ENCODE results near the gene PDCD5. TPM values are rescaled to one million over a fixed set of nuclear protein-coding genes. Genes with fewer than 3 reads are reported as not detected.
"Not testable (repeated sequence)": the region's sequence is repeated elsewhere in the genome, so short reads cannot be mapped to it uniquely, and the experiment has no call there.

The PDCD5 gene
- total RNA-seq, 1 experiment from 2014 or later = 73.7 TPM

DNA sequence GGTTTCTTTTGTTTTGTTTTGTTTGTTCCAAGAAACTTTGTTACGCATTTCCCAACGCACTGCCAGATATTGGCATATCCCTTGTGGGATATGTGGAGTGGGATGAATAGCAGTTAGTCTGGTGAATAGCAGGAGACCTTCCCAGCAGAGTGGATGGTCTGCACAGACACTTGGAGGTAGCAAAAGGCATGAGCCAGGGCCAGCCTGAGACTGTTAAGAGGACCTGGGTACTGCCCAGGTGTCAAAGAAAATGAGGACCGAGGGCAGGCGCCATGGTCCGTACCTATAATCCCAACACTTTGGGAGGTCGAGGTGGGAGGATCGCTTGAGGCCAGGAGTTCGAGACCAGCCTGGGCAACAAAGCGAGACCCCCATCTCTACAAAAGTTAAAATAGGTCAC, 13.5 kb upstream of the PDCD5 start:
- no peak for DNase-seq
- H3K36me3 ChIP-seq (replicated peaks; ENCODE audit: control insufficient read depth, insufficient read depth, low read length) = no peaks in the 10 kb centered on the region
- no peak overlapping the region for H3K4me3 ChIP-seq (ENCODE audit: insufficient read depth, low read depth, low read length)
- H3K27me3 ChIP-seq (ENCODE audit: control insufficient read depth, insufficient read depth, low read length) = no peaks in the 10 kb centered on the region

- DNase-seq = peak; percentile 71
- Histone ChIP-seq H3K4me3 (ENCODE audit: insufficient read depth, low read depth, low read length) (no peak overlapping the region), H3K27me3 (ENCODE audit: control insufficient read depth, insufficient read depth, low read length) (no peaks in the 10 kb centered on the region), H3K36me3 (replicated peaks; ENCODE audit: control insufficient read depth, insufficient read depth, low read length) (no peaks in the 10 kb centered on the region)
Measured at GRCh38 chr19:32570081-32570785, 10.8 kb upstream of the PDCD5 start.

- DNase-seq; H3K36me3 ChIP-seq (replicated peaks; ENCODE audit: control insufficient read depth, insufficient read depth, low read length); H3K4me3 ChIP-seq (ENCODE audit: insufficient read depth, low read depth, low read length); H3K27me3 ChIP-seq (ENCODE audit: control insufficient read depth, insufficient read depth, low read length): not testable (repeated sequence)
Measured at GRCh38 chr19:32571471-32572075, 9.4 kb upstream of the PDCD5 start.

- H3K4me3 ChIP-seq (ENCODE audit: insufficient read depth, low read depth, low read length); H3K27me3 ChIP-seq (ENCODE audit: control insufficient read depth, insufficient read depth, low read length); H3K36me3 ChIP-seq (replicated peaks; ENCODE audit: control insufficient read depth, insufficient read depth, low read length); DNase-seq: not testable (repeated sequence)
Measured at GRCh38 chr19:32572700-32573491, 8.1 kb upstream of the PDCD5 start.

GRCh38 chr19:32573492-32573794, 7.5 kb upstream of the PDCD5 start:
- Histone ChIP-seq H3K27me3 (ENCODE audit: control insufficient read depth, insufficient read depth, low read length) (no peaks in the 10 kb centered on the region), H3K4me3 (ENCODE audit: insufficient read depth, low read depth, low read length) (no peak overlapping the region), H3K36me3 (replicated peaks; ENCODE audit: control insufficient read depth, insufficient read depth, low read length) (no peaks in the 10 kb centered on the region)
- no peak for DNase-seq

GRCh38 chr19:32576790-32577189, 4.2 kb upstream of the PDCD5 start:
- H3K36me3 ChIP-seq (replicated peaks; ENCODE audit: control insufficient read depth, insufficient read depth, low read length) = no peaks in the 10 kb centered on the region
- no peak overlapping the region for H3K4me3 ChIP-seq (ENCODE audit: insufficient read depth, low read depth, low read length)
- H3K27me3 ChIP-seq (ENCODE audit: control insufficient read depth, insufficient read depth, low read length) = peaks cover 2% of the 10 kb centered on the region
- DNase-seq = no peak

GRCh38 chr19:32580353-32580900, 563 bp upstream of the PDCD5 start:
- DNase-seq = no peak
- peak overlapping the region; percentile 92 for H3K4me3 ChIP-seq (ENCODE audit: insufficient read depth, low read depth, low read length)
- H3K27me3 ChIP-seq (ENCODE audit: control insufficient read depth, insufficient read depth, low read length) = peaks cover 2% of the 10 kb centered on the region
- peaks cover 5% of the 10 kb centered on the region for H3K36me3 ChIP-seq (replicated peaks; ENCODE audit: control insufficient read depth, insufficient read depth, low read length)

- DNase-seq = peak; percentile 63
- Histone ChIP-seq H3K4me3 (ENCODE audit: insufficient read depth, low read depth, low read length) (peak overlapping the region; percentile 92), H3K36me3 (replicated peaks; ENCODE audit: control insufficient read depth, insufficient read depth, low read length) (peaks cover 15% of the 10 kb centered on the region), H3K27me3 (ENCODE audit: control insufficient read depth, insufficient read depth, low read length) (peaks cover 2% of the 10 kb centered on the region)
Measured at GRCh38 chr19:32581705-32582179, 752 bp downstream of the PDCD5 start.

DNA sequence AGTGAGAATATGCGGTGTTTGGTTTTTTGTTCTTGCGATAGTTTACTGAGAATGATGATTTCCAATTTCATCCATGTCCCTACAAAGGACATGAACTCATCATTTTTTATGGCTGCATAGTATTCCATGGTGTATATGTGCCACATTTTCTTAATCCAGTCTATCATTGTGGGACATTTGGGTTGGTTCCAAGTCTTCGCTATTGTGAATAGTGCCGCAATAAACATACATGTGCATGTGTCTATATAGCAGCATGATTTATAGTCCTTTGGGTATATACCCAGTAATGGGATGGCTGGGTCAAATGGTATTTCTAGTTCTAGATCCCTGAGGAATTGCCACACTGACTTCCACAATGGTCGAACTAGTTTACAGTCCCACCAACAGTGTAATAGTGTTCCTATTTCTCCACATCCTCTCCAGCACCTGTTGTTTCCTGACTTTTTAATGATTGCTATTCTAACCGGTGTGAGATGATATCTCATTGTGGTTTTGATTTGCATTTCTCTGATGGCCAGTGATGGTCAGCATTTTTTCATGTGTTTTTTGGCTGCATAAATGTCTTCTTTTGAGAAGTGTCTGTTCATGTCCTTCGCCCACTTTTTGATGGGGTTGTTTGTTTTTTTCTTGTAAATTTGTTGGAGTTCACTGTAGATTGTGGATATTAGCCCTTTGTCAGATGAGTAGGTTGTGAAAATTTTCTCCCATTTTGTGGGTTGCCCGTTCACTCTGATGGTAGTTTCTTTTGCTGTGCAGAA, 6.9 kb downstream of the PDCD5 start:
- DNase-seq; H3K4me3 ChIP-seq (ENCODE audit: insufficient read depth, low read depth, low read length); H3K27me3 ChIP-seq (ENCODE audit: control insufficient read depth, insufficient read depth, low read length): not testable (repeated sequence)
- H3K36me3 ChIP-seq (replicated peaks; ENCODE audit: control insufficient read depth, insufficient read depth, low read length) = peaks cover 15% of the 10 kb centered on the region

- Histone ChIP-seq H3K4me3 (ENCODE audit: insufficient read depth, low read depth, low read length) (no peak overlapping the region), H3K36me3 (replicated peaks; ENCODE audit: control insufficient read depth, insufficient read depth, low read length) (peaks cover 14% of the 10 kb centered on the region), H3K27me3 (ENCODE audit: control insufficient read depth, insufficient read depth, low read length) (no peaks in the 10 kb centered on the region)
- DNase-seq = no peak
Measured at GRCh38 chr19:32594021-32594420, 13.0 kb downstream of the PDCD5 start.

GRCh38 chr19:32595491-32595890, 14.5 kb downstream of the PDCD5 start:
- H3K4me3 ChIP-seq (ENCODE audit: insufficient read depth, low read depth, low read length) = no peak overlapping the region
- peaks cover 14% of the 10 kb centered on the region for H3K36me3 ChIP-seq (replicated peaks; ENCODE audit: control insufficient read depth, insufficient read depth, low read length)
- DNase-seq = no peak
- no peaks in the 10 kb centered on the region for H3K27me3 ChIP-seq (ENCODE audit: control insufficient read depth, insufficient read depth, low read length)

- DNase-seq = no peak
- Histone ChIP-seq H3K36me3 (replicated peaks; ENCODE audit: control insufficient read depth, insufficient read depth, low read length) (peaks cover 14% of the 10 kb centered on the region), H3K27me3 (ENCODE audit: control insufficient read depth, insufficient read depth, low read length) (no peaks in the 10 kb centered on the region), H3K4me3 (ENCODE audit: insufficient read depth, low read depth, low read length) (no peak overlapping the region)
Measured at GRCh38 chr19:32598022-32598421, 17.0 kb downstream of the PDCD5 start.

DNA sequence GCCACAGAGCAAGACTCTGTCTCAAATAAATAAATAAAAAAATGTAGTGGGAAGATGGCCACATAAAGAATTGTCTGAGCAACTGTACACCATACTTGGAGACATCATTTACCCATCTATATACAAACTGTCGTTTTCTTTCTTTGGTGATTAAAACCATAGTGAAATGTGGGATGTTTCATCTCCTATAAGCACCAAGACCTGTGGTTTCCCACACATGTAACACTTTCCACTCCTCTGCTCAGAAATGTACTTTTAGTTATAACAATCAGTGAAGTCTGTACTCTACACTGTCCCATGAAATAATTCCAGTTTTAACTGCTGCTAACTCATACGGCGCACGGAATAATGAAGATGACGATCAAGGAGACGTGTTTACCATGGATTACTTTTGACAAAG, 18.3 kb downstream of the PDCD5 start:
- no peak for DNase-seq
- Histone ChIP-seq H3K36me3 (replicated peaks; ENCODE audit: control insufficient read depth, insufficient read depth, low read length) (peaks cover 19% of the 10 kb centered on the region), H3K27me3 (ENCODE audit: control insufficient read depth, insufficient read depth, low read length) (no peaks in the 10 kb centered on the region), H3K4me3 (ENCODE audit: insufficient read depth, low read depth, low read length) (no peak overlapping the region)

DNA sequence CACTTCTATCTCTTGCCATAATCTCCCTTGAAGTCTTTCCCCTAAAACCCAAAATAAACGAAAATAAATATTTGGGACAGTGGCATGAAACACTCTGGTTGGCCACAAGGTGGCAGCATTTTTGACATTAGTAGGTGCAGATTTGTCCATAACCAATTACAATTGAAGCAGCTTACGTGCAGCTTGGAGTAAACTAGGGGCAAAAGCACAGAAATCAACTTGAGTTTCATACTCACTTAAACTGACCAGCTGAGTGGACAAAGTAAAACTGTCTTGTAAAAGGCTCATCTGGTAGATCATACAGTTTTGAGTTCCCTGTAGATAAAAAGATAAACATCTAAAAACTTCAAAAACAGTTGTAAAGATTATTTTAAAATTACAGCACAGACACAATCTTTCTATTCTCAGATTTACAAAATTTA, 18.8 kb downstream of the PDCD5 start:
- peak; percentile 70 for DNase-seq
- H3K27me3 ChIP-seq (ENCODE audit: control insufficient read depth, insufficient read depth, low read length) = no peaks in the 10 kb centered on the region
- H3K4me3 ChIP-seq (ENCODE audit: insufficient read depth, low read depth, low read length) = no peak overlapping the region
- H3K36me3 ChIP-seq (replicated peaks; ENCODE audit: control insufficient read depth, insufficient read depth, low read length) = peaks cover 19% of the 10 kb centered on the region

Data from H7 (cell line).